ENCODE results near the gene CEP104. TPM values are rescaled to one million over a fixed set of nuclear protein-coding genes. Genes with fewer than 3 reads are reported as not detected.
A peak's percentile ranks its signal among the peaks of the same experiment; 100 is the strongest.

CEP104 gene
- total RNA-seq, 1 experiment from 2014 or later, result 34.5 TPM

- Histone ChIP-seq H3K79me1 (ENCODE audit: insufficient read depth, low read depth, low read length, poor library complexity, severe bottlenecking) (peaks cover 11% of the 10 kb centered on the region), H3K14ac (ENCODE audit: insufficient read depth, low read length) (peak overlapping the region; percentile 36; the same call in 1 of the 2 replicates), H4K5ac (ENCODE audit: insufficient read length, low read depth, low read length) (no peak overlapping the region), H2BK120ac (ENCODE audit: low read depth, low read length, poor library complexity, severe bottlenecking) (no peak overlapping the region), H2BK20ac (ENCODE audit: low read depth, low read length, poor library complexity, severe bottlenecking) (no peak overlapping the region), H3K9ac (ENCODE audit: extremely low read depth, insufficient read length, low read length) (peak overlapping the region; percentile 48), H3K18ac (ENCODE audit: insufficient read length, low read depth, low read length) (peak overlapping the region; percentile 52), H2AFZ (ENCODE audit: low read length) (no peak overlapping the region), H3K4me1 (ENCODE audit: insufficient read depth, low read length) (no peaks in the 10 kb centered on the region), H3K4me2 (ENCODE audit: insufficient read depth, insufficient read length, low read length) (peak overlapping the region; percentile 93), H3K23me2 (ENCODE audit: insufficient read length, low read depth, low read length, poor library complexity, severe bottlenecking) (peaks cover 7% of the 10 kb centered on the region), H4K91ac (ENCODE audit: insufficient read length, low read depth, low read length) (no peak overlapping the region), H3K23ac (ENCODE audit: insufficient read length, low read depth, low read length) (no peak overlapping the region), H2BK5ac (ENCODE audit: insufficient read length, low read length) (no peak overlapping the region), H3K79me2 (ENCODE audit: insufficient read depth, low read length) (peaks cover 32% of the 10 kb centered on the region; the same call in 1 of the 2 replicates), H2BK15ac (ENCODE audit: low read depth, low read length) (no peak overlapping the region), H2BK12ac (ENCODE audit: insufficient read length, low read depth, low read length) (no peak overlapping the region), H3K4ac (ENCODE audit: low read depth, low read length) (no peak overlapping the region), H4K8ac (replicated peaks; ENCODE audit: insufficient read length, low read depth, low read length) (no peak overlapping the region), H3T11ph (ENCODE audit: low read length) (no peak overlapping the region), H3K9me3 (ENCODE audit: control insufficient read depth, low read depth, low read length) (no peaks in the 10 kb centered on the region), H3K56ac (ENCODE audit: insufficient read length, low read depth, low read length) (no peak overlapping the region), H3K27ac (ENCODE audit: insufficient read length, low read depth, low read length) (peak overlapping the region; percentile 86), H2AK5ac (ENCODE audit: insufficient read length, low read length) (no peak overlapping the region), H4K20me1 (ENCODE audit: control insufficient read depth, insufficient read depth, insufficient read length) (no peaks in the 10 kb centered on the region), H3K27me3 (ENCODE audit: insufficient read depth, low read length) (no peaks in the 10 kb centered on the region)
- Mint-ChIP-seq H3K9me3 (peaks cover 13 to 15% of the 10 kb centered on the region in 2 experiments), H3K27me3 (ENCODE audit: low read depth) (no peaks in the 10 kb centered on the region), H3K4me3 (peak overlapping the region; percentile 84 to 95), H3K27ac (peak overlapping the region; percentile 94 to 100 (median 99); a peak in 3 of 7 replicates), H3K4me1 (peaks cover 26 to 33% of the 10 kb centered on the region in 2 experiments), H3K36me3 (ENCODE audit: insufficient read depth in 1 of 3, low read depth in 3 of 3) (peaks cover 8 to 27% (median 10%) of the 10 kb centered on the region in 3 experiments)
- TF ChIP-seq CTCF (conservative IDR thresholded peaks at IDR 0.05), result peak; percentile 39; the same call in 1 of the 3 replicates
- WGBS (ENCODE audit: extremely low coverage, insufficient read length, low lambda C conversion rate), result no CpG with 5 or more reads among the region's 26 CpGs
- no peak for DNase-seq
These were observed 42.7 kb upstream of the CEP104 start for GRCh38 chr1:3899754-3900149.

Data from H9 (cell line).